Measurements from ENCODE around the gene CDH4. TPM values are rescaled to one million over a fixed set of nuclear protein-coding genes. Genes with fewer than 3 reads are reported as not detected.

CDH4 gene
- total RNA-seq, 4 donors from 2014 or later, result not detected

DNA sequence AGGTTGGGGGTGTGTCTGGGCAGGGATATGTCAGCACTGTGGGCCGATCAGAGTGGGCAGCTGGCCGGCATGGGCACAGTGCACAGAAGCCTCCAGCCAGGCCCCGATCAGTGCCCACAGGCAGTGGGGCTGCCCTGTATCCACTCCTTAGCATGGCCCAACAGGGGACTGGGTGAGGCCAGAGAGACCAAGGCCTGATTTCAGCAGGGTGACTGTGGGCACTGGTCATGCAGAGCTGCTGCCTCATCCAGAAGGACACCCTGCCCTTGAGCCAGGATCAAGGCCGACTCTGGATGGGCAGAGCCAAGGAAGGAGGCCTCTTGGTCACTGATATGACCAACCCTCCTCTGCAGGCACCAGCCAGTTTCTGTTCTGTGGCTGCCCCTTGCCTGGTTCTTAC lies 159.7 kb downstream of the CDH4 start:
- Histone ChIP-seq H3K4me3 (no peak overlapping the region), H3K36me3 (no peaks in the 10 kb centered on the region), H3K27ac (no peak overlapping the region), H3K9me3 (no peaks in the 10 kb centered on the region), H3K4me1 (no peaks in the 10 kb centered on the region), H3K27me3 (no peaks in the 10 kb centered on the region)
- no peak for TF ChIP-seq POLR2AphosphoS5 (IDR thresholded peaks at IDR 0.05)
- TF ChIP-seq, protein P1, sequence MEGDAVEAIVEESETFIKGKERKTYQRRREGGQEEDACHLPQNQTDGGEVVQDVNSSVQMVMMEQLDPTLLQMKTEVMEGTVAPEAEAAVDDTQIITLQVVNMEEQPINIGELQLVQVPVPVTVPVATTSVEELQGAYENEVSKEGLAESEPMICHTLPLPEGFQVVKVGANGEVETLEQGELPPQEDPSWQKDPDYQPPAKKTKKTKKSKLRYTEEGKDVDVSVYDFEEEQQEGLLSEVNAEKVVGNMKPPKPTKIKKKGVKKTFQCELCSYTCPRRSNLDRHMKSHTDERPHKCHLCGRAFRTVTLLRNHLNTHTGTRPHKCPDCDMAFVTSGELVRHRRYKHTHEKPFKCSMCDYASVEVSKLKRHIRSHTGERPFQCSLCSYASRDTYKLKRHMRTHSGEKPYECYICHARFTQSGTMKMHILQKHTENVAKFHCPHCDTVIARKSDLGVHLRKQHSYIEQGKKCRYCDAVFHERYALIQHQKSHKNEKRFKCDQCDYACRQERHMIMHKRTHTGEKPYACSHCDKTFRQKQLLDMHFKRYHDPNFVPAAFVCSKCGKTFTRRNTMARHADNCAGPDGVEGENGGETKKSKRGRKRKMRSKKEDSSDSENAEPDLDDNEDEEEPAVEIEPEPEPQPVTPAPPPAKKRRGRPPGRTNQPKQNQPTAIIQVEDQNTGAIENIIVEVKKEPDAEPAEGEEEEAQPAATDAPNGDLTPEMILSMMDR (IDR thresholded peaks at IDR 0.05), result no peak
- no peak for TF ChIP-seq EP300 (IDR thresholded peaks at IDR 0.05; ENCODE audit: low read depth)
- in situ Hi-C loops (cut with MboI; ENCODE audit: low pct_ligation_motif_present in 1 of 4, low pct_unique_long_range_greater_than_20kb in 1 of 4, low sequenced_read_pairs in 3 of 4) (no loop called here), intact Hi-C loops (cut with DNase I; ENCODE audit: low total_unique reads) (no loop called here)
- WGBS, 2 donors (ENCODE audit: low coverage in 1 of 2), result 78% methylated on average over 4 of the region's 4 CpGs; no CpG with 5 or more reads in 1 of the 2 donors
- DNase-seq, result no peak

DNA sequence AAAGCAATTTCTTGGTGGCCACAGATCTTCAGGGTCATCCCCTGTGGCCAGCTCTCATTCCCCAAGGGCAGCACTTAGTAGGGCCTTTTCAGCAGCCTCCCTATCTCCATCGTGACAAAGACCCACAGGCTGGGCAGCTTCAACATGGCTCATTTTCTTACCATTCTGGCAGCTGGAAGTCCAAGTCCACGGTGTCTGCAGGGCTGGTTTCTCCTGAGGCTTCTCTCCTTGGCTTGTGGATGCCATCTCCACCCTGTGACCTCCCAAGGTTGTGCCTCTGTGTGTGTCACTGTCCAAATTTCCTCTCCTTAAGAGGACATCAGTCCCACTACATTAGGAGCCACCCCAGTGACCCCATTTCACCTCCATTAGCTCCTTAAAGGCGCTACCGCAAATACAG lies 161.7 kb downstream of the CDH4 start:
- intact Hi-C loops (cut with DNase I; ENCODE audit: low total_unique reads) (no loop called here), in situ Hi-C loops (cut with MboI; ENCODE audit: low pct_ligation_motif_present in 1 of 4, low pct_unique_long_range_greater_than_20kb in 1 of 4, low sequenced_read_pairs in 3 of 4) (no loop called here)
- no peak overlapping the region for H3K27ac ChIP-seq
- H3K27me3 ChIP-seq, result no peaks in the 10 kb centered on the region
- no peak for DNase-seq
- no peaks in the 10 kb centered on the region for H3K4me1 ChIP-seq
- no peak overlapping the region for H3K4me3 ChIP-seq
- no peak for TF ChIP-seq EP300 (IDR thresholded peaks at IDR 0.05; ENCODE audit: low read depth)
- TF ChIP-seq, protein P1 (IDR thresholded peaks at IDR 0.05), result no peak
- no peak for TF ChIP-seq POLR2AphosphoS5 (IDR thresholded peaks at IDR 0.05)
- no peak for TF ChIP-seq POLR2A (IDR thresholded peaks at IDR 0.05)
- no peaks in the 10 kb centered on the region for H3K36me3 ChIP-seq
- 82 to 86% methylated on average over 3 to 4 of the region's 4 CpGs for WGBS, 2 donors (ENCODE audit: low coverage in 1 of 2)
- no peaks in the 10 kb centered on the region for H3K9me3 ChIP-seq

DNA sequence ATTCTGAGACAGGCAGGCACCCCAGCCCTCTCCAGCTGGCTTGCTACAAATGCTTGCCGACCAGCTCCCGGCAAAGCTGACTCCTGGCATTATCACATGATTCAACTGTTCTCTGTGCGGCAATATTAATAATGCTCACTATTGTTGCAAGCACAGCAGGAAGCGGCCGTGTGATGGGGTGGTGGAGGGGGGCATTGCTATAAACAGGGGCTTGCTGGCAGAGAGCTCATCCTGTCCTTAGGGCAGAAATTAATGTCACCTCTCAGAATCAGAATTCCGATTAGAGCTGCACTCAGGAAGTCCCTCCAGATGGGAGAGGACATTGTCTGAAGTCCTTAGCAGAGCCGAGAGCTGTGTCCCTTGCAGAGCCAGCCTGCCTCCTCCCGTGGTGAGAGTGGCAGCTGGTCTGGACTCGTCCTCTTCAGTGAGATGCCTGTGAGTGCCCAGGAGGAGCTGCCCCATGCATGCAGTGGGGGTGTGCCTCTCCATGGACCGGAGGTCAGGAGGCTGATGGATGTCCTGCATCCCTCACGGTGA lies 162.5 kb downstream of the CDH4 start:
- TF ChIP-seq, protein P1 (IDR thresholded peaks at IDR 0.05), result no peak
- TF ChIP-seq POLR2A (IDR thresholded peaks at IDR 0.05) (no peak), POLR2AphosphoS5 (IDR thresholded peaks at IDR 0.05) (no peak), EP300 (IDR thresholded peaks at IDR 0.05; ENCODE audit: low read depth) (no peak)
- in situ Hi-C loops (cut with MboI; ENCODE audit: low pct_ligation_motif_present in 1 of 4, low pct_unique_long_range_greater_than_20kb in 1 of 4, low sequenced_read_pairs in 3 of 4), result no loop called here
- Histone ChIP-seq H3K4me3 (no peak overlapping the region), H3K9me3 (no peaks in the 10 kb centered on the region), H3K36me3 (no peaks in the 10 kb centered on the region), H3K27me3 (no peaks in the 10 kb centered on the region), H3K4me1 (no peaks in the 10 kb centered on the region), H3K27ac (no peak overlapping the region)
- DNase-seq, result no peak
- 64% methylated on average over 11 of the region's 11 CpGs; no CpG with 5 or more reads in 1 of the 2 donors for WGBS, 2 donors (ENCODE audit: low coverage in 1 of 2)
- intact Hi-C loops (cut with DNase I; ENCODE audit: low total_unique reads), result no loop called here

- no peaks in the 10 kb centered on the region for H3K9me3 ChIP-seq
- H3K27ac ChIP-seq, result no peak overlapping the region
- H3K4me3 ChIP-seq, result no peak overlapping the region
- in situ Hi-C loops (cut with MboI; ENCODE audit: low pct_ligation_motif_present in 1 of 4, low pct_unique_long_range_greater_than_20kb in 1 of 4, low sequenced_read_pairs in 3 of 4) (no loop called here), intact Hi-C loops (cut with DNase I; ENCODE audit: low total_unique reads) (no loop called here)
- H3K27me3 ChIP-seq, result no peaks in the 10 kb centered on the region
- H3K36me3 ChIP-seq, result no peaks in the 10 kb centered on the region
- DNase-seq, result no peak
- TF ChIP-seq, protein P1 (IDR thresholded peaks at IDR 0.05), result no peak
- TF ChIP-seq POLR2AphosphoS5 (IDR thresholded peaks at IDR 0.05) (no peak), EP300 (IDR thresholded peaks at IDR 0.05; ENCODE audit: low read depth) (no peak), POLR2A (IDR thresholded peaks at IDR 0.05) (no peak)
- no peaks in the 10 kb centered on the region for H3K4me1 ChIP-seq
- whole genome bisulfite sequencing, 2 donors (ENCODE audit: low coverage in 1 of 2), result 91 to 100% methylated on average over 1 to 7 of the region's 7 CpGs
Observed at GRCh38 chr20:61416546-61416945, 164.5 kb downstream of the CDH4 start.
